HUES6 (cell line): ENCODE results near the gene TRHDE.

ENCODE experiments used
- H3K27ac ChIP-seq: 2 replicates; pipeline ENCODE4 v1.7.0; 2013; ENCODE audit warnings: low read depth, mild to moderate bottlenecking, low read length, inconsistent platforms
- H3K27me3 ChIP-seq: 2 replicates; pipeline ENCODE4 v1.6.1; 2013; ENCODE audit warnings: low read length; ENCODE audit not compliant: control insufficient read depth, insufficient read depth
- H3K36me3 ChIP-seq: 2 replicates; pipeline ENCODE4 v1.6.1; 2013; ENCODE audit warnings: low read length; ENCODE audit not compliant: control insufficient read depth, insufficient read depth
- H3K4me1 ChIP-seq: 2 replicates; pipeline ENCODE4 v1.6.1; 2013; ENCODE audit warnings: low read length; ENCODE audit not compliant: control insufficient read depth, insufficient read depth
- H3K4me3 ChIP-seq: 2 replicates; pipeline ENCODE4 v1.5.1; 2013; ENCODE audit warnings: low read depth, low read length
- H3K9ac ChIP-seq: one replicate; pipeline ENCODE4 v1.6.1; 2013; ENCODE audit warnings: mild to moderate bottlenecking, low read length
- H3K9me3 ChIP-seq: 2 replicates; pipeline ENCODE4 v1.6.1; 2013; ENCODE audit warnings: low read depth, low read length; ENCODE audit not compliant: control insufficient read depth, insufficient read depth

TRHDE gene

GRCh38 chr12:72273851-72274351 is 1.7 kb downstream of the TRHDE start:
- Histone ChIP-seq H3K4me1 (peaks cover 9% of the 10 kb centered on the region), H3K4me3 (peak overlapping the region; percentile 74), H3K27me3 (peaks cover 51% of the 10 kb centered on the region), H3K9ac (no peak overlapping the region), H3K36me3 (no peaks in the 10 kb centered on the region), H3K9me3 (no peaks in the 10 kb centered on the region), H3K27ac (no peak overlapping the region)

GRCh38 chr12:72274931-72275330 is 2.8 kb downstream of the TRHDE start:
- no peak overlapping the region for H3K4me3 ChIP-seq
- H3K9ac ChIP-seq = no peak overlapping the region
- H3K9me3 ChIP-seq = no peaks in the 10 kb centered on the region
- no peak overlapping the region for H3K27ac ChIP-seq
- no peaks in the 10 kb centered on the region for H3K36me3 ChIP-seq
- H3K4me1 ChIP-seq = peaks cover 3% of the 10 kb centered on the region
- peaks cover 51% of the 10 kb centered on the region for H3K27me3 ChIP-seq

GRCh38 chr12:72275526-72275925 is 3.4 kb downstream of the TRHDE start:
- no peak overlapping the region for H3K27ac ChIP-seq
- H3K9ac ChIP-seq = no peak overlapping the region
- H3K27me3 ChIP-seq = peaks cover 49% of the 10 kb centered on the region
- no peaks in the 10 kb centered on the region for H3K36me3 ChIP-seq
- H3K9me3 ChIP-seq = no peaks in the 10 kb centered on the region
- peaks cover 2% of the 10 kb centered on the region; the same call in 1 of the 2 replicates for H3K4me1 ChIP-seq
- H3K4me3 ChIP-seq = no peak overlapping the region

GRCh38 chr12:72276181-72276805 is 4.1 kb downstream of the TRHDE start:
- Histone ChIP-seq H3K4me1 (peaks cover 10% of the 10 kb centered on the region), H3K9ac (no peak overlapping the region)

GRCh38 chr12:72277415-72277814 is 5.2 kb downstream of the TRHDE start:
- Histone ChIP-seq H3K4me1 (peaks cover 16% of the 10 kb centered on the region), H3K27ac (no peak overlapping the region), H3K4me3 (no peak overlapping the region), H3K36me3 (no peaks in the 10 kb centered on the region), H3K27me3 (peaks cover 31% of the 10 kb centered on the region), H3K9ac (no peak overlapping the region), H3K9me3 (no peaks in the 10 kb centered on the region)

More at GRCh38 chr12:72276181-72276805, 4.1 kb downstream of the TRHDE start:
- H3K36me3 ChIP-seq = no peaks in the 10 kb centered on the region
- peaks cover 41% of the 10 kb centered on the region for H3K27me3 ChIP-seq
- H3K27ac ChIP-seq = no peak overlapping the region
- no peaks in the 10 kb centered on the region for H3K9me3 ChIP-seq
- no peak overlapping the region for H3K4me3 ChIP-seq

GRCh38 chr12:72278894-72279293 is 6.7 kb downstream of the TRHDE start:
- peaks cover 16% of the 10 kb centered on the region for H3K4me1 ChIP-seq
- H3K27me3 ChIP-seq = peaks cover 16% of the 10 kb centered on the region
- H3K9ac ChIP-seq = no peak overlapping the region
- H3K27ac ChIP-seq = no peak overlapping the region
- H3K9me3 ChIP-seq = no peaks in the 10 kb centered on the region
- H3K4me3 ChIP-seq = no peak overlapping the region
- H3K36me3 ChIP-seq = no peaks in the 10 kb centered on the region

GRCh38 chr12:72281126-72281525 is 9.0 kb downstream of the TRHDE start:
- Histone ChIP-seq H3K4me3 (no peak overlapping the region), H3K4me1 (peaks cover 16% of the 10 kb centered on the region), H3K9ac (no peak overlapping the region), H3K27me3 (peaks cover 4% of the 10 kb centered on the region; the same call in 1 of the 2 replicates), H3K36me3 (no peaks in the 10 kb centered on the region), H3K27ac (no peak overlapping the region), H3K9me3 (no peaks in the 10 kb centered on the region)

- Histone ChIP-seq H3K36me3 (no peaks in the 10 kb centered on the region), H3K4me3 (no peak overlapping the region), H3K4me1 (peaks cover 16% of the 10 kb centered on the region), H3K27ac (no peak overlapping the region), H3K9ac (no peak overlapping the region), H3K27me3 (no peaks in the 10 kb centered on the region), H3K9me3 (no peaks in the 10 kb centered on the region)
Observed at GRCh38 chr12:72282721-72283120, 10.6 kb downstream of the TRHDE start.

GRCh38 chr12:72285861-72286260 is 13.7 kb downstream of the TRHDE start:
- H3K27ac ChIP-seq = no peak overlapping the region
- no peaks in the 10 kb centered on the region for H3K36me3 ChIP-seq
- no peak overlapping the region for H3K4me3 ChIP-seq
- H3K27me3 ChIP-seq = no peaks in the 10 kb centered on the region
- H3K9me3 ChIP-seq = no peaks in the 10 kb centered on the region
- no peak overlapping the region for H3K9ac ChIP-seq
- peaks cover 10% of the 10 kb centered on the region for H3K4me1 ChIP-seq

GRCh38 chr12:72286526-72286925 is 14.4 kb downstream of the TRHDE start:
- no peaks in the 10 kb centered on the region for H3K9me3 ChIP-seq
- no peak overlapping the region for H3K9ac ChIP-seq
- no peaks in the 10 kb centered on the region for H3K27me3 ChIP-seq
- no peaks in the 10 kb centered on the region for H3K36me3 ChIP-seq
- H3K4me3 ChIP-seq = no peak overlapping the region
- peaks cover 4% of the 10 kb centered on the region for H3K4me1 ChIP-seq
- no peak overlapping the region for H3K27ac ChIP-seq

- Histone ChIP-seq H3K36me3 (no peaks in the 10 kb centered on the region), H3K9ac (no peak overlapping the region), H3K4me3 (no peak overlapping the region), H3K27me3 (no peaks in the 10 kb centered on the region), H3K9me3 (no peaks in the 10 kb centered on the region), H3K4me1 (no peaks in the 10 kb centered on the region), H3K27ac (no peak overlapping the region)
Observed at GRCh38 chr12:72288436-72288835, 16.3 kb downstream of the TRHDE start.
